Ectodermal cell (in vitro differentiated cells): ENCODE results near the gene HBD.

ENCODE experiments used
- H3K27ac ChIP-seq: 2 replicates; pipeline ENCODE4 v1.7.0; 2013; ENCODE audit warnings: mild to moderate bottlenecking, low read depth, low read length; ENCODE audit not compliant: insufficient read depth, poor library complexity, severe bottlenecking
- H3K27me3 ChIP-seq: 2 replicates; pipeline ENCODE4 v1.7.0; 2013; ENCODE audit warnings: mild to moderate bottlenecking, low read length; ENCODE audit not compliant: insufficient read depth, control insufficient read depth, poor library complexity, severe bottlenecking
- H3K36me3 ChIP-seq: one replicate; pipeline ENCODE4 v1.7.0; 2013; ENCODE audit warnings: low read length; ENCODE audit not compliant: control insufficient read depth, insufficient read depth
- H3K4me1 ChIP-seq: one replicate; pipeline ENCODE4 v1.7.0; 2013; ENCODE audit warnings: low read length; ENCODE audit not compliant: control insufficient read depth, insufficient read depth
- H3K4me3 ChIP-seq: 2 replicates; pipeline ENCODE4 v1.7.0; 2013; ENCODE audit warnings: low read depth, low read length, control low read depth; ENCODE audit not compliant: insufficient read depth
- H3K9me3 ChIP-seq: 2 replicates; pipeline ENCODE4 v1.7.0; 2013; ENCODE audit warnings: mild to moderate bottlenecking, low read length, moderate library complexity; ENCODE audit not compliant: control insufficient read depth
- WGBS, 2 experiments: methylation state at CpG; one replicate each; pipeline ENCODE4 v1.1.7; 2013; ENCODE audit warnings: missing lambda C conversion rate in 2 of 2; 5-methylcytosine and 5-hydroxymethylcytosine counted together

The HBD gene

GRCh38 chr11:5235364-5236095, 1.2 kb upstream of the HBD start:
- Histone ChIP-seq H3K4me1 (no peaks in the 10 kb centered on the region), H3K27me3 (no peaks in the 10 kb centered on the region), H3K36me3 (no peaks in the 10 kb centered on the region), H3K9me3 (no peaks in the 10 kb centered on the region), H3K27ac (no peak overlapping the region), H3K4me3 (no peak overlapping the region)
- WGBS, 2 experiments: 94 to 96% methylated on average over 1 to 5 of the region's 5 CpGs

DNA sequence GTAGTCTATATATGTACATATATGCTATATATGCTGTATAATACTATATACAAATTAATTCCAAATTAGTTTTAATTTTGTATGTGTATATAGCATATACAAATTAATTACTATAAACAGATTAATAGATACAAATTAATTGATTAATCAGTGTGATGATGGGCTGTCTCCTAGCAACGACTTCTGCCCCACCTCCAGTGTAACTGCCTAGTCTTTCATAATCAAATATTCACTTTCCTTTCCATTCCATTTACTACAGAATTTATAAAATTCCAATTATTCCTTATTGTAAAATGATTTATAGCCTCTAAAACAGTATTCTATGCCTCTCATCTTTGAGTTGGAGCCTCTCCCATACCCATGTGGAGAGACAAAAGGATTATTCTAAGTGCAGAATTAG, 976 bp downstream of the HBD start:
- no peaks in the 10 kb centered on the region for H3K27me3 ChIP-seq
- H3K36me3 ChIP-seq: no peaks in the 10 kb centered on the region
- no peaks in the 10 kb centered on the region for H3K9me3 ChIP-seq
- H3K27ac ChIP-seq: no peak overlapping the region
- no peak overlapping the region for H3K4me3 ChIP-seq
- 100% methylated on average over 1 of the region's 1 CpG for WGBS, 2 experiments
- H3K4me1 ChIP-seq: no peaks in the 10 kb centered on the region

DNA sequence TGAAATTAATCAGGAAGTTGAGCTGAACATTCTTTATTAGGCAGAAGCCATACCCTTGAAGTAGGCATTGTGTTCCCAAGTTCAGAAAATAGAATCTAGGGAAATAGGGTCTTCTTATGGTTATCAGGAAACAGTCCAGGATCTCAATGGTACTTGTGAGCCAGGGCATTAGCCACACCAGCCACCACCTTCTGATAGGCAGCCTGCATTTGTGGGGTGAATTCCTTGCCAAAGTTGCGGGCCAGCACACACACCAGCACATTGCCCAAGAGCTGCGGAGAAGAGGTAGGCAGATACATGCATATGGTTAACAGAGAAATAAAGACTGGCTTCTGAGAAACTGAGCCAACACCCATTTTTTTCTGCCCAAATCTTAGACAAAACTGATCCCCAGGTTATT, 1.5 kb downstream of the HBD start:
- Histone ChIP-seq H3K4me3 (no peak overlapping the region), H3K36me3 (no peaks in the 10 kb centered on the region), H3K27ac (no peak overlapping the region), H3K9me3 (no peaks in the 10 kb centered on the region), H3K4me1 (no peaks in the 10 kb centered on the region), H3K27me3 (no peaks in the 10 kb centered on the region)
- WGBS, 2 experiments: 94 to 100% methylated on average over 2 of the region's 2 CpGs

- Histone ChIP-seq H3K27ac (no peak overlapping the region), H3K36me3 (no peaks in the 10 kb centered on the region), H3K4me1 (no peaks in the 10 kb centered on the region), H3K9me3 (no peaks in the 10 kb centered on the region), H3K27me3 (no peaks in the 10 kb centered on the region), H3K4me3 (no peak overlapping the region)
- WGBS, 2 experiments: 97 to 98% methylated on average over 3 of the region's 3 CpGs
These were observed 2.1 kb downstream of the HBD start for GRCh38 chr11:5232176-5232575.

GRCh38 chr11:5231111-5231510, 3.2 kb downstream of the HBD start:
- H3K27ac ChIP-seq: no peak overlapping the region
- WGBS, 2 experiments: 94 to 96% methylated on average over 2 of the region's 2 CpGs

GRCh38 chr11:5230266-5230665, 4.0 kb downstream of the HBD start:
- 93 to 100% methylated on average over 1 of the region's 1 CpG for WGBS, 2 experiments
- no peaks in the 10 kb centered on the region for H3K9me3 ChIP-seq
- no peaks in the 10 kb centered on the region for H3K36me3 ChIP-seq
- H3K4me1 ChIP-seq: no peaks in the 10 kb centered on the region
- no peak overlapping the region for H3K4me3 ChIP-seq
- no peak overlapping the region for H3K27ac ChIP-seq
- H3K27me3 ChIP-seq: no peaks in the 10 kb centered on the region

More at GRCh38 chr11:5231111-5231510, 3.2 kb downstream of the HBD start:
- H3K9me3 ChIP-seq: no peaks in the 10 kb centered on the region
- no peak overlapping the region for H3K4me3 ChIP-seq
- H3K4me1 ChIP-seq: no peaks in the 10 kb centered on the region
- no peaks in the 10 kb centered on the region for H3K36me3 ChIP-seq
- no peaks in the 10 kb centered on the region for H3K27me3 ChIP-seq

GRCh38 chr11:5229796-5230195, 4.5 kb downstream of the HBD start:
- 100% methylated on average over 1 of the region's 2 CpGs; no CpG with 5 or more reads in 1 of the 2 experiments for WGBS, 2 experiments

GRCh38 chr11:5229356-5229755, 4.9 kb downstream of the HBD start:
- no peak overlapping the region for H3K4me3 ChIP-seq
- H3K9me3 ChIP-seq: no peaks in the 10 kb centered on the region
- no peaks in the 10 kb centered on the region for H3K27me3 ChIP-seq
- no peaks in the 10 kb centered on the region for H3K4me1 ChIP-seq
- WGBS, 2 experiments: 80% methylated on average over 1 of the region's 1 CpG; no CpG with 5 or more reads in 1 of the 2 experiments
- no peaks in the 10 kb centered on the region for H3K36me3 ChIP-seq
- H3K27ac ChIP-seq: no peak overlapping the region

More at GRCh38 chr11:5229796-5230195, 4.5 kb downstream of the HBD start:
- H3K9me3 ChIP-seq: no peaks in the 10 kb centered on the region
- H3K36me3 ChIP-seq: no peaks in the 10 kb centered on the region
- no peak overlapping the region for H3K4me3 ChIP-seq
- no peaks in the 10 kb centered on the region for H3K27me3 ChIP-seq
- H3K27ac ChIP-seq: no peak overlapping the region
- no peaks in the 10 kb centered on the region for H3K4me1 ChIP-seq

GRCh38 chr11:5228124-5228523, 6.2 kb downstream of the HBD start:
- 83 to 87% methylated on average over 4 of the region's 5 CpGs for WGBS, 2 experiments

DNA sequence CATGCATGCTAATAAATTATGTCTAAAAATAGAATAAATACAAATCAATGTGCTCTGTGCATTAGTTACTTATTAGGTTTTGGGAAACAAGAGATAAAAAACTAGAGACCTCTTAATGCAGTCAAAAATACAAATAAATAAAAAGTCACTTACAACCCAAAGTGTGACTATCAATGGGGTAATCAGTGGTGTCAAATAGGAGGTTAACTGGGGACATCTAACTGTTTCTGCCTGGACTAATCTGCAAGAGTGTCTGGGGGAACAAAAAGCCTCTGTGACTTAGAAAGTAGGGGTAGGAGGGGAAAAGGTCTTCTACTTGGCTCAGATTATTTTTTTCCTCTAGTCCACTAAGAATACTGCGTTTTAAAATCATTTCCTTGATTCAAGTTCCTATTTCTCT, 6.6 kb downstream of the HBD start:
- H3K27me3 ChIP-seq: no peaks in the 10 kb centered on the region
- no peak overlapping the region for H3K4me3 ChIP-seq
- no peak overlapping the region for H3K27ac ChIP-seq
- H3K4me1 ChIP-seq: no peaks in the 10 kb centered on the region
- 75 to 94% methylated on average over 1 of the region's 1 CpG for WGBS, 2 experiments
- no peaks in the 10 kb centered on the region for H3K36me3 ChIP-seq
- no peaks in the 10 kb centered on the region for H3K9me3 ChIP-seq

More at GRCh38 chr11:5228124-5228523, 6.2 kb downstream of the HBD start:
- Histone ChIP-seq H3K27ac (no peak overlapping the region), H3K9me3 (no peaks in the 10 kb centered on the region), H3K27me3 (no peaks in the 10 kb centered on the region), H3K36me3 (no peaks in the 10 kb centered on the region), H3K4me3 (no peak overlapping the region), H3K4me1 (no peaks in the 10 kb centered on the region)
